Activated T-helper 17 cell treated with anti-CD3 and anti-CD28 coated beads, Interleukin-2, amount 50 U/mL, for 72 hours (primary cell): ENCODE results near the gene KLHL29. TPM values are rescaled to one million over a fixed set of nuclear protein-coding genes. Genes with fewer than 3 reads are reported as not detected.

Experiments
- ATAC-seq: fragments of 150-1000 bp; cut with Tn5 transposase; replicated peaks from 2 replicates; pipeline ENCODE4 v1.10.0; 2021; ENCODE audit warnings: mild to moderate bottlenecking, moderate library complexity
- H3K27ac Mint-ChIP-seq: one replicate; pipeline ENCODE4 v1.8.0; 2022; ENCODE audit warnings: mixed read lengths
- H3K27me3 Mint-ChIP-seq: one replicate; pipeline ENCODE4 v1.8.0; 2022; ENCODE audit warnings: mixed read lengths
- H3K36me3 Mint-ChIP-seq: one replicate; pipeline ENCODE4 v1.8.0; 2022; ENCODE audit warnings: low read depth, mild to moderate bottlenecking, mixed read lengths
- H3K4me1 Mint-ChIP-seq: one replicate; pipeline ENCODE4 v1.8.0; 2022; ENCODE audit warnings: mixed read lengths
- H3K4me3 Mint-ChIP-seq: one replicate; pipeline ENCODE4 v1.8.0; 2022; ENCODE audit warnings: mild to moderate bottlenecking, mixed read lengths
- H3K9me3 Mint-ChIP-seq: one replicate; pipeline ENCODE4 v1.8.0; 2022; ENCODE audit warnings: mixed read lengths
- total RNA-seq, 2 donors: library from RNA; stranded (reverse); gene quantifications; one replicate each; pipeline ENCODE4 v1.2.3, GENCODE V29; 2022

KLHL29 gene
- total RNA-seq, 2 donors from 2014 or later, result 0.26 to 0.56 TPM

DNA sequence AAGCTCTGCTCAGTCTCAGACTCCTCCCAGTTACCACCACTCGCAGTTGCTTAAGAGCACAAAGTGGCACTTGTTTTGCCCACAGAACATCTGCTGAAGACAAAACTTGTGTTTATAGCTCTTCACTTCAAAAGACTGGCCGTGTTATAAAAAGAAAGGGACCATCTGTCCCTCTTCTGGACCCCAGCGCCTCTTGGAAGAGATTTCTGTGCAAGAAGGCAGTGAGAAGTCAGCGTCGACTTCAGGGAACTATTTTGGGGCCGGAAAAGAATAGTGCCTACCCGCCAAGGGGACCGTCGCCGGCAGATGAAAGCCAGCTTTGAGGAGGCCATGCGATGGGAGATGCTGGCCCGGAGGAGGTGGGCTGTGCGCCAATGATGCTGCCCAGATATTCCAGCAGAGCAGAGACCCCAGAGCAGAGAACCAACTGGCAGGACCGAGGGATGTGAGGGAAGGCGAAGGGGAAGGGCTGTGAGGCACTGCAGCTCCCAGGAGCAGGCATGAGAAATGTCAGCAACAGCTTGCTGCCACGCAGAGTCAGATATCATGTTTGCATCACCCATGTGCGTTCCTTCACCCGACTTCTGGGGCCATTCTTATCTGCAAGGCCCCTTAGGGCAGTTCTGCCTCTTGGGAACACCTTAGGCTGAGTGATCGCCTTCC, 271.1 kb downstream of the KLHL29 start:
- no peaks in the 10 kb centered on the region for H3K9me3 Mint-ChIP-seq
- H3K27me3 Mint-ChIP-seq, result no peaks in the 10 kb centered on the region
- no peak overlapping the region for H3K27ac Mint-ChIP-seq
- ATAC-seq, result no peak
- no peaks in the 10 kb centered on the region for H3K4me1 Mint-ChIP-seq
- H3K36me3 Mint-ChIP-seq, result no peaks in the 10 kb centered on the region
- no peak overlapping the region for H3K4me3 Mint-ChIP-seq

DNA sequence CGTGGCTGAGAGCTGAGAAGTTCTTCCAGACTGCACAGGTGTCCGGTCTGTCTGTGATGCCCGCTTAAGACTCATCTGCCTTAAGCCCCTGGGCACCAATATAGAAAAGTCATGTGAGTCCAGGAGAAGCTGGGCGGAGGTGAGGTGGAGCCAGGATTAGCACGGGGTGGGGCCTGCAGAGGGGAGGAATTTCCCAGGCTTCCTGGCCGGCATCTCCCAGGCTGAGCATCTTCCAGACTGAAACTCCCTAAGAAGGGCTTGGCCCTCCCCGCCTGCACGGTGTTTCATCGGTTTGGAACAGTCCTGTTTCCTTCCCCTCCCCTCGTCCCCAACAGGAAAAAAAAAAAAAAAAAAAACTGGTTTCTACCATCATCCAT, 271.6 kb downstream of the KLHL29 start:
- H3K27ac Mint-ChIP-seq, result no peak overlapping the region
- no peak for ATAC-seq
- H3K4me1 Mint-ChIP-seq, result no peaks in the 10 kb centered on the region
- H3K36me3 Mint-ChIP-seq, result no peaks in the 10 kb centered on the region
- no peak overlapping the region for H3K4me3 Mint-ChIP-seq
- no peaks in the 10 kb centered on the region for H3K27me3 Mint-ChIP-seq
- H3K9me3 Mint-ChIP-seq, result no peaks in the 10 kb centered on the region

DNA sequence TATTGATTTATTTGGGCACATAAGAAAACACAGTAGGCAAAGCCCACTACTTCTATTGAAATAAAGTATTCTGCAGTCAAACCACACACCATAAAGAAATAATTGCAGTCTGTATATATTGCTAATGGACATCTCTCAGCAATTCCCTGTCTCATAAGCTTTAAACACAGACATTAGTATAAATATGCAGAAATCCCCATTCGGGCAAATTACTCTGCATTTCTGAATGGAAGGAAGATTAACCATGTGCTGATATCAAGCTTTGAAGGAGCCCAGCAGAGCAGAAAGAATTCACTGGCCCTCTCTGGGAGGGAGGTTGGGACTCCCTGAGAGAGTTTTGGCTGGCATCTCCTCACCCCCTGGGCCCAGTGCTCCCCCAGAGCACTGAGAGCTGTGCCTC, 272.4 kb downstream of the KLHL29 start:
- Mint-ChIP-seq H3K27ac (no peak overlapping the region), H3K27me3 (peaks cover 4% of the 10 kb centered on the region), H3K36me3 (no peaks in the 10 kb centered on the region), H3K4me3 (no peak overlapping the region), H3K9me3 (no peaks in the 10 kb centered on the region), H3K4me1 (no peaks in the 10 kb centered on the region)
- no peak for ATAC-seq

DNA sequence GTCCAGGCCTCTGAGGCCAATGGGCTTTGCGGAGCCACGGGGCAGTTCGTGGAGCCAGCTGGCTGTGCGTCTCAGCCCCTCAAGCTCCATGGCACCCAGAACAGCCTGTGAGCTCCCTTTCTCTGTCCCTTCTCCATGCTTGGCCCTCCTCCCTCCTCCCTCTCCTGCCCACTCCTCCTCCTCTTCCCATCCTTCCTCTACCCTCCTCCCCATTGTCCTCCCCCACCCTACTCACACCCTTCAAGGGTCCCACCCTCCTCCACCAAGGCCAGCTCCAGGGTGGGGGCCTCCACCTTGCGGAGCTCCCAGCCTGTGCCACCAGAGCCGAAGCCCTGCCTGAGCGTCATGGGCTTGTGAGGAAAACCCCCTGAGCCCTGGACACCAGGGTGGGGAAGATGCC, 273.0 kb downstream of the KLHL29 start:
- Mint-ChIP-seq H3K4me1 (no peaks in the 10 kb centered on the region), H3K9me3 (no peaks in the 10 kb centered on the region), H3K27ac (no peak overlapping the region), H3K4me3 (no peak overlapping the region), H3K27me3 (peaks cover 4% of the 10 kb centered on the region), H3K36me3 (no peaks in the 10 kb centered on the region)
- ATAC-seq, result no peak

DNA sequence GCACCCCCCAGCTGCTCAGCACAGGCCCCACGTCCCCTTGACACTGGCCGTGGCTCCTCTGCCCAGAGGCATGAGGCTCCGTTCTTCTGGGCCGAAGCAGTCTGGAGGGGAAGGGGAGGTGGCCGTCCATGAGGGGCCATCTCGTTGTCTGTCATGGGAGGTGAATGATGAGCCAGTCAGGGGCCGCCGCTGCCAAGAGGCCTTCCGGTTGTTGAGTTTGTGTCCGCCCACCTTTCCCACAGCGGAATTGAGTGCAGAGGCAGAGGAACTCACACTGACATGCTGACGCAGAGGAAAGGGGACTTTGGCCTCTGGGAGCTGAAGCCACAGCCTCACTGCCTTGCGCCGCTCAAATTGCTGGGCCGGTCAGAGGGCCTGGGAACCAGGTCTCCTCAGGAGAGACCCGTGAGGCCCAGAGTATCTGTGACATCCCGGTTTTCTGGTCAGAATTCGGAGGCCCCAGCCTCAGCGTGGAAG, 273.5 kb downstream of the KLHL29 start:
- Mint-ChIP-seq H3K4me1 (no peaks in the 10 kb centered on the region), H3K27me3 (peaks cover 6% of the 10 kb centered on the region), H3K27ac (no peak overlapping the region), H3K36me3 (no peaks in the 10 kb centered on the region), H3K9me3 (no peaks in the 10 kb centered on the region), H3K4me3 (no peak overlapping the region)
- peak; percentile 74 for ATAC-seq

DNA sequence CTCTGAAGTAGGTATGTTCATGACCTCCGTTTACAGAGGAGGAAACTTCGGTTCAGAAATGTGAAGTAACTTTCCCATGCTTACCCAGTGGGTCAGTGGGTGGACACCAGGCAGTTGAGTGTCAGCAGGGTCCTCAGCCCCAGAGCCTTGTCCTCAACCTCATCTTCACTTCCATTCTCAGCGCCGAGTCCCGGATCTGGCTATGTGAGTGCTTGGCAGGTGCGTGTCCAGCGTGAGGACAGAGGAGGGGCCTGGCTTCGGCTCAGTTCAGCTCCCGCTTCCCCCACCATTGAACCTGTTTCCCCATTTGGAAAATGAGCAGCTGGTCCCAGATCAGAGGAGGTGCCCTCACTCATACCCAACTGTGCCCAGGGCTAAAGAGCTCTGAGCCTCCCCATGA, 274.3 kb downstream of the KLHL29 start:
- Mint-ChIP-seq H3K27me3 (peaks cover 11% of the 10 kb centered on the region), H3K9me3 (no peaks in the 10 kb centered on the region), H3K27ac (no peak overlapping the region), H3K4me3 (no peak overlapping the region), H3K4me1 (no peaks in the 10 kb centered on the region), H3K36me3 (no peaks in the 10 kb centered on the region)
- ATAC-seq, result no peak

DNA sequence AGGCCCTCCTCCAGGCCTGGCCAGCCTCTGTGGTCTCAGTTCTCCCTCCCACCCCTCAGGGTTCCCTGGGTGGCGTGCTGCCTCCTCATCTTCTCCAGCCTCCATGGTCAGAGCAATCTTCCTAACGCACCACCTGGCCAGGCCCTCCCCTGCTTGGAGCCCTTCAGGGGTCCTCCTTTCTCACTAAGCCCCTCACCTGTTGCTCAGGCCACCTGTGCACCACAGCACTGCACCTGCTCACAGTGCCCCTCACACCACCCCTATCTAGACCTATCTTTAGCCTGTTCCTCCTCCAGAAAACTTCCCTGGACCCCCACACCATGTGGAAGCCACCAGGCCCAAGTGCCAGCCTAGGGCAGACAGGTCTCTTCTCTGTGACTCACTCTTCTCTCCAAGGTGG, 274.8 kb downstream of the KLHL29 start:
- no peak overlapping the region for H3K4me3 Mint-ChIP-seq
- H3K27me3 Mint-ChIP-seq, result peaks cover 11% of the 10 kb centered on the region
- no peak for ATAC-seq
- H3K9me3 Mint-ChIP-seq, result no peaks in the 10 kb centered on the region
- no peak overlapping the region for H3K27ac Mint-ChIP-seq
- no peaks in the 10 kb centered on the region for H3K4me1 Mint-ChIP-seq
- H3K36me3 Mint-ChIP-seq, result no peaks in the 10 kb centered on the region

DNA sequence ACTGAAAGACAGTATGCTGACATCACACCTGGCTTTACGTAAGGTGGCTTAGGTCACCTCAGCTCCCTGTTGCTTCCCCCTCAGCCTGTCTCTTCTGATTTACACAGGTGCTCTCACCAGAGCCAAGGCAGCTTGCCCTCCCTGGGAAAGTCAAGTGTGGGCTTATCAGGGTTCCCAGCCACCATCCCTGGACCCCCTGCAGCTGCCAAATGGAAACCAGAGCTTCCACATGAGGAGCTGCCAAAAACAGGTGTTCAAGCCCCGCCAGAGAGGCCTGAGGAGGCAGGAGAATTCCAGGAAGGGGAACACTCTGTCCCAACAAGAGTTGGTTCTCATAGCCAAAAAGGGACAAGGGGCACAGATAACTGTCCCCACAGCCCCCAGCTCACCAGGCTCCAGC, 275.3 kb downstream of the KLHL29 start:
- H3K27ac Mint-ChIP-seq, result no peak overlapping the region
- no peak overlapping the region for H3K4me3 Mint-ChIP-seq
- ATAC-seq, result no peak
- H3K4me1 Mint-ChIP-seq, result no peaks in the 10 kb centered on the region
- no peaks in the 10 kb centered on the region for H3K36me3 Mint-ChIP-seq
- peaks cover 11% of the 10 kb centered on the region for H3K27me3 Mint-ChIP-seq
- H3K9me3 Mint-ChIP-seq, result no peaks in the 10 kb centered on the region

DNA sequence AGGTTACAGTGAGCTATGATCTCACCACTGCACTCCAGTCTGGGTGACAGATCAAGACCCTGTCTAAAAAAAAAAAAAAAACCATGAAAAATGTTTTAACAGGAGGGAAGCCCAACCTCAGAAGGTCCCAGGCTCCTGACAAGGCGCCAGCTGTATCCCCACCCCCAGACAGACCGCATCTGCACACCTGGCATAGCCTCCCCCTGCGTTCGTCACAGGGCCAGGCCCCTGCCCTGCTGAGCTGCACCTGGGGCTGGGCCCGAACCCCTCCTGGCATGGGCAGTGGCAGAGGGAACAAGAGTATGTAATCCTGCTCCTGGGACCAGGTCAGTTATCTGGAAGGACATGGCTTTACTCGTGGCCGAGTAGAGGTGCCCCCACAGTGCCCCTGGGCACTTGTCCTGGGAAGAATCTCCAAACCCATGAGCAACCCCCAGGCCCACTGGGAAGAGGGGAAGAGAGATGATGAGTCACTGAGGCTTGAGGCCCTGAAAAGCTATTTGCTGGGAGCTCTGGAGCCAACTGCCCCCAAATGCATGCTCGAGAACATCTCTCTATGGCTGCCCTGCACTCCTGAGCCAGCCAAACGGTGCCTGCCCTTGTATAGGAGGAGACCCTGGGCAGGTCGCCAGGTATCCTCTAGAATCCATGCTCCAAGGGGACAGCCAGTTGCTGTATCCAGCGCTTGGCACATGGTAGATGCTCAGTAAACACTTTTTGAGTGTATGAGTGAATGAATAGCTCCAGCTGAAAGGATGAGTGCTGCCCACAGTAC, 276.5 kb downstream of the KLHL29 start:
- Mint-ChIP-seq H3K9me3 (no peaks in the 10 kb centered on the region), H3K4me1 (no peaks in the 10 kb centered on the region), H3K36me3 (no peaks in the 10 kb centered on the region), H3K27me3 (peaks cover 11% of the 10 kb centered on the region), H3K27ac (no peak overlapping the region), H3K4me3 (no peak overlapping the region)
- ATAC-seq, result no peak

DNA sequence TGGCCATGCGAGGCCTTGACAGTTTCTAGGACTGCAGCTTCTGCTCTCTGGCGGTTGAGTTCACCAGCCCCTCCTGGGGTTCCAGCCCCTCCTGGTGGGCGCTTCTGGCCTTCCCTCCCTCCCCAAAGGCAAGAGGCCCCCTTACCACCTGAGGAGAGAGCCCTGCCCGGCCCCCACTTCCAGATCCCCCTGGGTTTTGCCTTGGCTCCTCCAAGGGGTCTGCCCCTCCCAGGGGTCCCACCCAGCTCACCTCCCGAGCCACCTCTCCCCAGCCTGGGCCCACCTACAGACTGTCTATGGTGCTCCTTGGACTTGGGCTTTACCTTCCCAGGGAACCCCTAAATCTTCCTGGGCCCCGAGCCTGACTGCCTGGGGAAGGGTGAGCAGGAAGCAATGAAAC, 277.5 kb downstream of the KLHL29 start:
- Mint-ChIP-seq H3K4me1 (no peaks in the 10 kb centered on the region), H3K9me3 (no peaks in the 10 kb centered on the region), H3K36me3 (no peaks in the 10 kb centered on the region), H3K27ac (no peak overlapping the region), H3K4me3 (no peak overlapping the region), H3K27me3 (peaks cover 11% of the 10 kb centered on the region)
- ATAC-seq, result no peak

DNA sequence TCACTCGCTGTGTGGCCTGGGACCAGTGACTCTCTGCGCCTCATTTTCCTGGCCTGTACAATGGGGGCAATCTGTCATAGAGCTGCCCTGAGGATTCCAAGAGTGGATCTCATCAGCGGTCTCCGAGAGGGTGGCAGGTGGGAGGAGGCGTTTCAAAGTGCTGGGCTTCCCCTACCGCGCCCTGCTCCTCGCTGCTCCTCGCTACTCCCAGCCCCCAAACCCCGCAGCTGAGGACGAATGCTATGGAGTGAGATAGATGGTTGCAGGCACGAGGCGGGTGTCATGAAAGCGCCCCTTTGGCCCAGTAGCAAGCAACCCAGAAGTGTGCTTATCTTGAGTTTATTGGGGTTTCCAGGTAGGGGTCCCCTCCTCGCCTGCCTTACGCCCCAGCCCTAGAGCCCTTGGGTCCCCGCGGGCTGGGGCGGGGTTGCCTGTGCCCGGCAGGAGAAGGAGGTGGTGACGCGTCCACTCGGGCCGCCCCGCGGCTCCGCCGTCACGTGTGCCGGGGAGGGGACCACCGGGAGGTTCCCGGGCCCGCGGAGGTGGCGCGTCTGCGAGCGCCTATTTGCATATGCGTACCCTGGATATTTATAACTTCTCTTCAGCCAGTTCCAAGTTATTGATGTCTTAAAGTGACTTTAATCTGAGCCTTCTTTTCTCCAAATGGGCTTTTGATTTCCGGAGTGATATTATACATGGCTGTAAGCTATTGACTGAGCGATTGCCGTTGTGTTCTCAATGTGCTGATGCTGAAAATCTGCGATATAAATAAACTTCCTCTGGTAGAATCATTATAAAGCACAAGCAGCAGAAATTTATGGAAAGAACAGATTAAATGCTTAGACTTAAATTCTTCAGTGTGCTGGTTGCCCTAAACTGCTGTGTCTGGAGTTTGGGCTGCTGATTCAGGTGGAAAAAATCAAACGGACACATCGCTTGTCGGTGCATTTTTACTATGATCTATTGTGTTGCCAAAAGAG, 278.3 kb downstream of the KLHL29 start:
- Mint-ChIP-seq H3K4me1 (no peaks in the 10 kb centered on the region), H3K27ac (no peak overlapping the region), H3K27me3 (peaks cover 11% of the 10 kb centered on the region), H3K9me3 (no peaks in the 10 kb centered on the region), H3K36me3 (no peaks in the 10 kb centered on the region), H3K4me3 (no peak overlapping the region)
- ATAC-seq, result no peak

DNA sequence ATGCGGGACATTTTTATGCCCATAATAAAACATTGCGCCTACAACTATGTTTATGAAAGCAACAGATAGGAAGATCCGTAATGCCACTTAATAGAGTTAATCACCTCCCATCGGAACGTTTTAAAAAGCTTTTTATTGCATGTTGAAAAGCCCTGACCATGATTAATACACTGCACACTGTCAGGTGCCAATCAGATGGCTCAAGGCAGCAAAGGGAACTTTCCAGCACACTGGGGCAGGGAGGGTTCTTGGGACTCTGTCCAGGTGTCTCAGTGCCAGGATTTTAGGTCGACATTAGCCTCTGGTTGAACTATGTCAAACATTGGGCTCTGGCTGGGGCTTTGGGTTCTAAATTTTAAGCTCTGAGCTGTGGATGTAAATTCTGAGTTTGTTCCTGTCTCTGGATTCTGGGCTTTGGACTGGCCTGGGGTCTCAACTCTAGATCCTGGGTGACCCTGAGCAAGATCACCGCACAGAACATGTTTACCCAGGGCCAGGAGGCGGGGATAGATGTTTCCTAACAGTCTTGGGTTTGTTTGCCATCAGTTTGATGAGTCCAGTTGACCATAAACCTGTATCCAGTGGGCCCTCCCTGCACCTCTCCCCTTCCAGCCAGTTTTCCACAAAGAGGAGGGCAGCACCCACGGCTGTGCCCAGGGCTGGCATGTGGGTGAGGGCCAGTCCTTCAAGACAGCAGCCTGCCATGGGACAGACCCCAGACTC, 279.2 kb downstream of the KLHL29 start:
- Mint-ChIP-seq H3K4me1 (no peaks in the 10 kb centered on the region), H3K9me3 (no peaks in the 10 kb centered on the region), H3K4me3 (no peak overlapping the region), H3K36me3 (no peaks in the 10 kb centered on the region), H3K27me3 (peaks cover 11% of the 10 kb centered on the region), H3K27ac (no peak overlapping the region)
- no peak for ATAC-seq

DNA sequence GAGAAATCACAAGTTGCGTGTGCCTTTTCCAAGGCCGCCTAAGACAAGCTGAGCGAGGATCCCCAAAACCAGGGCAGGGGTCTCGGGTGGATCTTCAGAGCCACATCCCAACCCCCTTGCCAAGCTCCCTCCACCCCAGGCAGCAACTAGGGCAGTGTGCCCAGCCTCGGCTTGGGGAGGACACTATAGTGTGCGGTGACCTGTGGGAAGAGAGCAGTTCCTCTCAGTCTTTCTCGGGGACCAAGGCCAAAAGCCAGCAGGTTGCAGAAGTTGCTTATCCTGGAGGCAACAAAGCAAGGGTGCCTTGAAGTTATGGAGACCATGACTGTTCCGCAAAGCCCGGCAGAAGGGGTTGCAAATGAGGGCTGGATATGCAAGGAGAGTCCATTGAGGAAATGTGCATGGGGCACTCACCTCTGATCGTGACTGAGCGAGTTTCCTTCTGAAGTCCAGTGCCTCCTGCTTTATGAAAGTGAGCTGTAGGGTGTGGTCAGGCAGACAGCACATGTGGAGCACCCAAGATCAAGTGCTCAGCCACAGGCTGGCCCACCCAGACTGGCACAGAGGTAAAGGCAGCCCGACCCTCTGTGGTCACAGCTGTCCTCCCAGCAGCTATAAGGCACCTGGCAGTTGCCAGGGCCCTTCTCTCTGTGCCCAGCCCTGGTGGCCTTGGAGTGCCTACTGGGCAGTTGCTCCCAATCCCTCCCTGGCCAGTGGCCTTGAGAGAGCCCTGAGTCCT, 281.4 kb downstream of the KLHL29 start:
- no peak for ATAC-seq
- H3K27ac Mint-ChIP-seq, result no peak overlapping the region
- no peaks in the 10 kb centered on the region for H3K36me3 Mint-ChIP-seq
- H3K4me3 Mint-ChIP-seq, result no peak overlapping the region
- H3K4me1 Mint-ChIP-seq, result no peaks in the 10 kb centered on the region
- H3K27me3 Mint-ChIP-seq, result peaks cover 11% of the 10 kb centered on the region
- H3K9me3 Mint-ChIP-seq, result no peaks in the 10 kb centered on the region
